SK-N-SH treated with all-trans-retinoic acid at 6 μM for 48 hours (cell line): ENCODE data around the gene MICB.

Experiments
- ATAC-seq: fragments of 200-7000 bp; cut with Tn5 transposase; 3 replicates; pipeline ENCODE4 v1.9.1; 2020; ENCODE audit warnings: mild to moderate bottlenecking, moderate library complexity
- ARNTL ChIP-seq: fragments of 450-650 bp; formaldehyde crosslinking; IDR thresholded peaks from 2 replicates; pipeline ENCODE4 v1.5.0; 2020; ENCODE audit warnings: low read depth, mild to moderate bottlenecking, moderate library complexity, borderline replicate concordance
- BACH2 ChIP-seq: fragments of 250-450 bp; sonication (Bioruptor Pico); IDR thresholded peaks from 2 replicates; pipeline ENCODE4 v1.9.0; 2021; ENCODE audit warnings: mild to moderate bottlenecking, borderline replicate concordance
- CREB5 ChIP-seq: fragments of 250-450 bp; sonication (Bioruptor Pico); IDR thresholded peaks from 2 replicates; pipeline ENCODE4 v1.5.1; 2020; ENCODE audit warnings: low read depth, mild to moderate bottlenecking, moderate library complexity
- CSDC2 ChIP-seq: fragments of 250-450 bp; sonication (Bioruptor Pico); IDR thresholded peaks from 2 replicates; pipeline ENCODE4 v1.5.0; 2020; ENCODE audit warnings: mild to moderate bottlenecking, moderate library complexity
- ESRRG ChIP-seq: fragments of 250-450 bp; sonication (Bioruptor Pico); IDR thresholded peaks from 2 replicates; pipeline ENCODE4 v1.6.1; 2021; ENCODE audit warnings: mild to moderate bottlenecking
- GLIS3 ChIP-seq: fragments of 250-450 bp; sonication (Bioruptor Pico); IDR thresholded peaks from 2 replicates; pipeline ENCODE4 v1.5.0; 2020; ENCODE audit warnings: mild to moderate bottlenecking, moderate library complexity
- ISL1 ChIP-seq: fragments of 250-450 bp; sonication (Bioruptor Pico); IDR thresholded peaks from 2 replicates; pipeline ENCODE4 v2.1.2; 2022; ENCODE audit warnings: mild to moderate bottlenecking, moderate library complexity
- OSR1 ChIP-seq: fragments of 250-450 bp; sonication (Bioruptor Pico); IDR thresholded peaks from 2 replicates; pipeline ENCODE4 v1.8.0; 2022; ENCODE audit warnings: moderate library complexity, mild to moderate bottlenecking, inconsistent platforms
- PATZ1 ChIP-seq: fragments of 250-450 bp; sonication (Bioruptor Pico); IDR thresholded peaks from 2 replicates; pipeline ENCODE4 v1.8.0; 2020; ENCODE audit warnings: mild to moderate bottlenecking, moderate library complexity, borderline replicate concordance
- POU6F1 ChIP-seq: fragments of 250-450 bp; sonication (Bioruptor Pico); IDR thresholded peaks from 2 replicates; pipeline ENCODE4 v1.8.0; 2021; ENCODE audit warnings: low read depth, mild to moderate bottlenecking, moderate library complexity, borderline replicate concordance
- PPARA ChIP-seq: fragments of 250-450 bp; sonication (Bioruptor Pico); IDR thresholded peaks from 2 replicates; pipeline ENCODE4 v1.5.0; 2020; ENCODE audit warnings: mild to moderate bottlenecking, borderline replicate concordance
- RARB ChIP-seq: fragments of 250-450 bp; sonication (Bioruptor Pico); IDR thresholded peaks from 2 replicates; pipeline ENCODE4 v1.8.0; 2021; ENCODE audit warnings: mild to moderate bottlenecking, moderate library complexity
- SNAI2 ChIP-seq: fragments of 250-450 bp; sonication (Bioruptor Pico); IDR thresholded peaks from 2 replicates; pipeline ENCODE4 v1.5.0; 2020; ENCODE audit warnings: mild to moderate bottlenecking, moderate library complexity
- TCF4 ChIP-seq: fragments of 250-450 bp; sonication (Bioruptor Pico); IDR thresholded peaks from 2 replicates; pipeline ENCODE4 v1.8.0; 2021; ENCODE audit warnings: mild to moderate bottlenecking, moderate library complexity, borderline replicate concordance
- TOX ChIP-seq: fragments of 250-450 bp; sonication (Bioruptor Pico); IDR thresholded peaks from 2 replicates; pipeline ENCODE4 v1.8.0; 2021; ENCODE audit warnings: mild to moderate bottlenecking, moderate library complexity, borderline replicate concordance
- ZC3H10 ChIP-seq: fragments of 250-450 bp; sonication (Bioruptor Pico); IDR thresholded peaks from 2 replicates; pipeline ENCODE4 v1.5.1; 2021; ENCODE audit warnings: mild to moderate bottlenecking, moderate library complexity
- ZFP3 ChIP-seq: fragments of 250-450 bp; sonication (Bioruptor Pico); IDR thresholded peaks from 2 replicates; pipeline ENCODE4 v1.5.0; 2020; ENCODE audit warnings: mild to moderate bottlenecking, moderate library complexity
- ZFP30 ChIP-seq: fragments of 450-650 bp; formaldehyde crosslinking; IDR thresholded peaks from 2 replicates; pipeline ENCODE4 v1.5.0; 2022; ENCODE audit warnings: mild to moderate bottlenecking, moderate library complexity
- ZNF565 ChIP-seq: fragments of 450-650 bp; formaldehyde crosslinking; conservative IDR thresholded peaks from 2 replicates; pipeline ENCODE4 v1.5.0; 2020; ENCODE audit warnings: low read depth, mild to moderate bottlenecking, moderate library complexity
- ZNF70 ChIP-seq: fragments of 450-650 bp; formaldehyde crosslinking; IDR thresholded peaks from 2 replicates; pipeline ENCODE4 v1.5.0; 2020; ENCODE audit warnings: mild to moderate bottlenecking, moderate library complexity
- ZNF8 ChIP-seq: fragments of 450-650 bp; formaldehyde crosslinking; IDR thresholded peaks from 2 replicates; pipeline ENCODE4 v1.5.0; 2020; ENCODE audit warnings: mild to moderate bottlenecking, moderate library complexity
- TF ChIP-seq, protein P1 (sequence below): fragments of 250-450 bp; sonication (Bioruptor Pico); IDR thresholded peaks from 2 replicates; pipeline ENCODE4 v1.5.1; 2021; ENCODE audit warnings: mild to moderate bottlenecking, moderate library complexity
- TF ChIP-seq, protein P2 (sequence below): fragments of 250-450 bp; sonication (Bioruptor Pico); IDR thresholded peaks from 2 replicates; pipeline ENCODE4 v1.5.0; 2020; ENCODE audit warnings: mild to moderate bottlenecking, moderate library complexity

MICB gene

DNA sequence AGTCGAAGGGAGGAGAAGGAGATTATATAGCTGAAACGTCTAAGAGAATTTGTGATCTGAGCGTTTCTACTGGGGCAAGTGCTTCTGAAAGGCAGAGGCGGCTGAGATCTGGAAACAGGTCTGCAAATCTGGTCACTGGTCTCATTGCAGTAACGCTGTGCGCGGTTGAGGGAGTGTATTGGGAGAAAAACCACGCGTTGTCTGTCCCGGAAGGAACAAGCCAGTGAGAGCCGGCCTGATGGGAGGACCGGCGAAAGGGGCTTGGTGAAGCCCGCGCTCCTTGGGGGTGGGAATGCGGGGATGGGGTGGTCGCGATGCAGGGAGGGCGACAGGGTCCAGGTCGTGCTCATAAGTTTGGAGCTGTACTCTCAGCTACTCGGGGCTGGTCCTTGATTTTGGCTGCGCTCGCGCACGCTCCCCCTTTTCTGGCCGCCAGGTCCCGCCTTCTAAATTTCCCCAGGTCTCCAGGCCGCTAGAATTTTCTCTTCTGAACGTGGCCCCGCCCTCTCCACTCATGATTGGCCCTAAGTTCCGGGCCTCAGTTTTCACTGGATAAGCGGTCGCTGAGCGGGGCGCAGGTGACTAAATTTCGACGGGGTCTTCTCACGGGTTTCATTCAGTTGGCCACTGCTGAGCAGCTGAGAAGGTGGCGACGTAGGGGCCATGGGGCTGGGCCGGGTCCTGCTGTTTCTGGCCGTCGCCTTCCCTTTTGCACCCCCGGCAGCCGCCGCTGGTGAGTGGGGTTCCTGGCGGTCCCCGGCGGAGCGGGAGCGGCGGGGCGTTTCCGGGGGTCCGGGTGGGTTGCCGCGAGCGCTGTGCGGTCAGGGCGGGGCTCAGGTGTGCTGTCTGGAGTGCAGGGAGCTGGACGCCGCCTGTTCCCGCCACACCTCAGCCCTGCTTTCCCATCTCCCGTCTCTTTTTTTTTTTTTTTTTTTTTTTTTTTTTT lies at the start of gene MICB:
Gene MICB (plus strand): TSS at position 615 of the 946 bp plus-strand sequence. CDS start 49 bp downstream, at position 664.
- TF ChIP-seq RARB (CRISPR knock-in tag) (no peak), CREB5 (CRISPR knock-in tag) (no peak), OSR1 (CRISPR knock-in tag) (no peak), ZC3H10 (no peak), TCF4 (CRISPR knock-in tag) (no peak), ZFP3 (CRISPR knock-in tag) (no peak), ZNF8 (no peak), PPARA (CRISPR knock-in tag) (no peak), SNAI2 (CRISPR knock-in tag) (no peak), ESRRG (CRISPR knock-in tag) (no peak)
- TF ChIP-seq, protein P1, sequence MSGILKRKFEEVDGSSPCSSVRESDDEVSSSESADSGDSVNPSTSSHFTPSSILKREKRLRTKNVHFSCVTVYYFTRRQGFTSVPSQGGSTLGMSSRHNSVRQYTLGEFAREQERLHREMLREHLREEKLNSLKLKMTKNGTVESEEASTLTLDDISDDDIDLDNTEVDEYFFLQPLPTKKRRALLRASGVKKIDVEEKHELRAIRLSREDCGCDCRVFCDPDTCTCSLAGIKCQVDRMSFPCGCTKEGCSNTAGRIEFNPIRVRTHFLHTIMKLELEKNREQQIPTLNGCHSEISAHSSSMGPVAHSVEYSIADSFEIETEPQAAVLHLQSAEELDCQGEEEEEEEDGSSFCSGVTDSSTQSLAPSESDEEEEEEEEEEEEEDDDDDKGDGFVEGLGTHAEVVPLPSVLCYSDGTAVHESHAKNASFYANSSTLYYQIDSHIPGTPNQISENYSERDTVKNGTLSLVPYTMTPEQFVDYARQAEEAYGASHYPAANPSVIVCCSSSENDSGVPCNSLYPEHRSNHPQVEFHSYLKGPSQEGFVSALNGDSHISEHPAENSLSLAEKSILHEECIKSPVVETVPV (CRISPR knock-in tag) = no peak
- TF ChIP-seq, protein P2, sequence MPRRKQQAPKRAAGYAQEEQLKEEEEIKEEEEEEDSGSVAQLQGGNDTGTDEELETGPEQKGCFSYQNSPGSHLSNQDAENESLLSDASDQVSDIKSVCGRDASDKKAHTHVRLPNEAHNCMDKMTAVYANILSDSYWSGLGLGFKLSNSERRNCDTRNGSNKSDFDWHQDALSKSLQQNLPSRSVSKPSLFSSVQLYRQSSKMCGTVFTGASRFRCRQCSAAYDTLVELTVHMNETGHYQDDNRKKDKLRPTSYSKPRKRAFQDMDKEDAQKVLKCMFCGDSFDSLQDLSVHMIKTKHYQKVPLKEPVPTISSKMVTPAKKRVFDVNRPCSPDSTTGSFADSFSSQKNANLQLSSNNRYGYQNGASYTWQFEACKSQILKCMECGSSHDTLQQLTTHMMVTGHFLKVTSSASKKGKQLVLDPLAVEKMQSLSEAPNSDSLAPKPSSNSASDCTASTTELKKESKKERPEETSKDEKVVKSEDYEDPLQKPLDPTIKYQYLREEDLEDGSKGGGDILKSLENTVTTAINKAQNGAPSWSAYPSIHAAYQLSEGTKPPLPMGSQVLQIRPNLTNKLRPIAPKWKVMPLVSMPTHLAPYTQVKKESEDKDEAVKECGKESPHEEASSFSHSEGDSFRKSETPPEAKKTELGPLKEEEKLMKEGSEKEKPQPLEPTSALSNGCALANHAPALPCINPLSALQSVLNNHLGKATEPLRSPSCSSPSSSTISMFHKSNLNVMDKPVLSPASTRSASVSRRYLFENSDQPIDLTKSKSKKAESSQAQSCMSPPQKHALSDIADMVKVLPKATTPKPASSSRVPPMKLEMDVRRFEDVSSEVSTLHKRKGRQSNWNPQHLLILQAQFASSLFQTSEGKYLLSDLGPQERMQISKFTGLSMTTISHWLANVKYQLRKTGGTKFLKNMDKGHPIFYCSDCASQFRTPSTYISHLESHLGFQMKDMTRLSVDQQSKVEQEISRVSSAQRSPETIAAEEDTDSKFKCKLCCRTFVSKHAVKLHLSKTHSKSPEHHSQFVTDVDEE = no peak
- ATAC-seq = peak; percentile 74

DNA sequence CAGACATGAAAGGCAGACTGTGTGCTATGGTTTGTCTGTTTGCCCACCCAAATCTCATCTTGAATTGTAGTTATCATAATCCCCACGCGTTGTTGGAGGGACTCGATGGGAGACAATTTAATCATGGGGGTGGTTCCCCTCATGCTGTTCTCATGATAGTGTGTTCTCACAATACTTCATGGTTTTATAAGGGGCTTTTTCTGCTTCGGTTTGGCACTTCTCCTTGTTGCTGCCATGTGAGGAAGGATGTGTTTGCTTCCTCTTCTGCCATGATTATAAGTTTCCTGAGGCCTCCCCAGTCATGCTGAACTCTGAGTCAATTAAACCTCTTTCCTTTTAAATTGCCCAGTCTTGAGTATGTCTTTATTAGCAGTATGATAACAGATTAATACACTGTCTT lies 47.2 kb upstream of the MICB start:
- no peak for TF ChIP-seq POU6F1 (CRISPR knock-in tag)
- TF ChIP-seq CREB5 (CRISPR knock-in tag) = no peak
- TF ChIP-seq, protein P2 = no peak
- no peak for TF ChIP-seq ARNTL (CRISPR knock-in tag)
- no peak for TF ChIP-seq OSR1 (CRISPR knock-in tag)
- no peak for TF ChIP-seq PPARA (CRISPR knock-in tag)
- TF ChIP-seq SNAI2 (CRISPR knock-in tag) = no peak
- no peak for TF ChIP-seq BACH2 (CRISPR knock-in tag)
- no peak for TF ChIP-seq ZNF565 (CRISPR knock-in tag)
- no peak for TF ChIP-seq CSDC2
- no peak for TF ChIP-seq ZC3H10
- no peak for TF ChIP-seq TOX (CRISPR knock-in tag)
- TF ChIP-seq PATZ1 (CRISPR knock-in tag) = no peak
- TF ChIP-seq GLIS3 (CRISPR knock-in tag) = no peak
- TF ChIP-seq ZNF70 = no peak
- no peak for TF ChIP-seq ZNF8
- TF ChIP-seq RARB (CRISPR knock-in tag) = no peak
- TF ChIP-seq ISL1 = no peak
- TF ChIP-seq ZFP30 = no peak
- ATAC-seq = no peak
